Stimulated activated CD4-positive, alpha-beta T cell treated with anti-CD3 and anti-CD28 coated beads, Interleukin-15, amount 100 ng/mL, for 1 hour (primary cell): ENCODE data around the gene CADPS2.

Experiments
- DNase-seq, 2 donors: peaks; one replicate each; pipeline ENCODE4 v3.0.0-alpha.2; 2020; ENCODE audit warnings: low read depth in 1 of 2, low spot score in 1 of 2

CADPS2 gene

DNA sequence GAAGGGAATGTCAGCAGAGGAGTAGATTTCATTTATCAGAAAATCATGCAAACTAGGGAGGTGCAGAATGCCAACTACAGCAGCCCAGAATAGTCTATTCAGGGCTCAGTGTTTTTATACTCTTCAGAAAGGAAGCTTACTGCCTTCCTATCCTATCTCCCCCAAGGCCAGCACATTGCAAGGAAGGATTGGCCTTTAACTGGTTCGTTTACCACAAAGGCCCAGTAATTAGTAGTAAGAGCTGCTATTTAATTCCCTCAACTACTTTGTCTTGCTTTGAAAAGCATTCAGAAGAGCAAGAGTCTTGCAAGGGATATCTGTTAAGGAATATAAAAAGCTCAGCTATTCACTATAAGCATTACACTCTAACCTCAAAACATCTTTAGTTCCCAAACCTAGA lies 97.1 kb downstream of the CADPS2 start:
- no peak for DNase-seq

DNA sequence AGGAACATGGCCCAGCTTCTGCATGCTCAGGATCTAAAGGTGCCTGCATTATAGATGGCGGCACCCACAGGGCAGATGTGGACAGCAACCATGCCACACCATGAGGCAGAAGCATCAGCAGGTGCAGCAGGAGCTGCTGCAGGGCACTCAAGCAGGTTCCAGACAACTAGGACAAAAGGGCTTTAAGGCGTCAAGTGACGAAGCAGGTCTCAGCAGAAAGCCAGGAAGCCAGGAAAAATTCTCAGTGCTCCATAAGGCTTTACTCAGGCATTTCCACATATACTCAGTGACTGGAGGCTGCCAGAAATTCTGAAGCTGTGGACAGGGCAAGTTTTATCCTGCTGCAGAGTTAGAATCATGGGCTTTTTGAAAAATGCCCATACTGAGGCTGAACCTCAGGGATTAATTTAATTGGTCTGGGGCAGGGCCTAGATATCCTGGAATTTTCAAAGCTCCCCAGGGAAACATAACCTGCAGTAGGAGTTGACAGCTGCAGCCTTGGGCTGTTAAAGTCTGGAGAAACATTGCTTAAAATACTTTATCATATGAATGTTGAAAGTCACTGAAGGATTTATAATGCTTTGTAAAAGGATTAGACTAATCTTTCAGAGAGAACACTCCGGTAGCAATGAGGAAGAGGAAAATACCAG lies 115.4 kb downstream of the CADPS2 start:
- no peak for DNase-seq

DNA sequence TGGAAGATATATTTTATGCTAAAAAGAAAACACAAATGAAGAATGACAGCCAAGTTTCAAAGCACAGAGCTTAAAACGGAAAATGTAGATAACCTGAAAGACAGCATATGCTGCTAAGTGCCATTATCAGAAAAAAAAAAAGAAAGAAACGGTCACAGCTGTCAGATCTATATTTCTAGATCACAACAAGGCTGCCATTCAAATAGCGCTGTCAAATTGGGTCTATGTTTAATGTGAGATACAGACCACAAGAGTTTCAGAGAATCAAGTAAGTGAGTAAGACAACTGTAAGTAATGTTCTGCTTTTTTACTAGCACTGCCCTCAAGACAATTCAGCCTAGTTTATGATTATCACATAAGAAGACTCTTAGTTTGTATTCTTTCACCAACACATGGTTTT lies 117.4 kb downstream of the CADPS2 start:
- DNase-seq: no peak

DNA sequence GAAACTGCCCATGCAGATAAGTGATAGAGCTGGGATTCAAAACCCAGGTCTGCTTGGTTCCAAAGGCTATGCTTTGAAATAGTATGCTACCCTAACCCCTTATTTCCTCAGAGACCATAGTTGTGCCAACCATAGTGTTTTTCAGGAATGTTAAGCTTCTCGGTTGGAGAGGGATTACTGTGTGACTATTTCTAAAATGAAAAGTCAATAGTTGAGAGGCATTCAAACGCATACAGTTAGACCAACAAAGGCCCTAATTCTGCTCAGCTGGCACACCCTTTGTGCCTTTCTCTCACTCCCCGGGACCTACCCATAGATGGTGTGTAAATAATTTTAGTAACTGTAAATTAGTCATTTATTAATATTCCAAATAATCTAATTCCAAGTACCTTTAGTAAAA lies 118.9 kb downstream of the CADPS2 start:
- DNase-seq: no peak

DNA sequence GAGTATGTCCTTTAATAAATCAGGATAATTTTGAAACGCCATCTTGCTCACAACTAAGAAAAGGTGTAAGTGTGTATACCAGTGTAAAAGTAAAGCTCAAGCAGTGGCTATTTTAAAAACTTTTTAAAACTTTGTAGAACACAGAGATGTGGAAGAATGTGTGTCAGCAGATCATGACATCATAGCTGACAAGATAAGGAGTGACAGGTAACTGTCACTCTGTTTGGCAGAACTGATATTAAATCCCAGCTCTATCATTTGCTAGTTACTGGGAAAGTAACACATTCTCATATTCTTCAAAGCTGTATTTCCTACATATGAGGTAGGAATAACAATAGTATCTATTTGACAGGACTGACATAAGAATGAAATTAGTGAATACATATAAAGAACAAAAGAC lies 119.7 kb downstream of the CADPS2 start:
- no peak for DNase-seq

DNA sequence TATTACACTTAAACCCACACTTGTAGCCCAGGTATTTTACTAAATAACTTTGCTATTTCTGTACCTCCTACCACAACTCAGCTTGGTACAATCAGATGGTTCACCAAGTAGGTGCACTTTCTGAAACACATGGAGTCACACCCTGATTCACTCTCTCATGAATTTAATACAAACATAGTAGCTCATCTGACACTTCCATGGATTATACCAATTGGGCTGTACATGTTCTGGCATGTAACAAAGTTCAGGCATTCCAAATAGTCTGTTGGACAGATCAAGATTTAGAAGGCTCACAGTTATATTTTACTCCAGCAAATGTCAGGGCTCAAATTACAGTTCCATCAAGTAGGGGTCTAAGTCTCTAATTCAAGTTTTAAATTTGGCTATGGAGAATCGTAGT lies 121.4 kb downstream of the CADPS2 start:
- no peak for DNase-seq

- DNase-seq: no peak
Observed at GRCh38 chr7:122764020-122764419, 122.2 kb downstream of the CADPS2 start.

- DNase-seq: no peak
Observed at GRCh38 chr7:122762071-122762470, 124.2 kb downstream of the CADPS2 start.

DNA sequence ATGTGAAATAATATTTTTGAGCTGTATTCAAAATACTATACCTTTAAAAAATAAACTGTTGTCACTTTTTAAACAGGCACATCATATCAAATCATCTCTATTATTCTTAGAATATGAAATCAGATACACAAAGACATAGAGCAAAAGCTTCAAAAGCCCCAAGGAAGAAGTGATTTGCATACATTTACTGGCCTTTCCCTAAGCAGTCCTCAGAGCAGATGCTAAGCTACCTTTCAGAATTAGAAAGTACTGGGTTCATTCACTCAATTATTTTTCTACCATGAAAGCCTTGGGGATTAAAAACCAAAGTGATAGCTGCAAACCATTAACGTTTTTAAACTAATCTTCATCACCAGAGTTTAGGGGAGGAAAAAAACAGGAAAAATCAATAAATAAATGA lies 127.8 kb downstream of the CADPS2 start:
- DNase-seq: no peak

DNA sequence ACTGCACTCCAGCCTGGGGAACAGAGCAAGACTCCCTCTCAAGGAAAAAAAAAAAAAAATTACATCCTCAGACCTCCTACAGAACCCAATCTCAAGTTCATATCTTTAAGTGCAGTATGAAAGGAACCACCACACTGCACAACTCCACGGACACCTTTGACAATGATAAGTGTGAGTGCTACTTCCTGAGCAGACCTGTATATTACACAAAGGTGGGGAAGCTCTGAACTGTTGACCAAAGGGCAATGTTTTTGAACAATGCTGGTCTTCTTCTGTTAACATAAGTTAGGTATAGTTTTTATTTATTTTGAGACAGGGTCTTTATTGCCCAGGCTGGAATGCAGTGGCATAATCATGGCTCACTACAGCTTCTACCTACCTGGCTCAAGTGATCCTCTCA lies 129.4 kb downstream of the CADPS2 start:
- no peak for DNase-seq

- DNase-seq: no peak
Observed at GRCh38 chr7:122755696-122756095, 130.6 kb downstream of the CADPS2 start.

DNA sequence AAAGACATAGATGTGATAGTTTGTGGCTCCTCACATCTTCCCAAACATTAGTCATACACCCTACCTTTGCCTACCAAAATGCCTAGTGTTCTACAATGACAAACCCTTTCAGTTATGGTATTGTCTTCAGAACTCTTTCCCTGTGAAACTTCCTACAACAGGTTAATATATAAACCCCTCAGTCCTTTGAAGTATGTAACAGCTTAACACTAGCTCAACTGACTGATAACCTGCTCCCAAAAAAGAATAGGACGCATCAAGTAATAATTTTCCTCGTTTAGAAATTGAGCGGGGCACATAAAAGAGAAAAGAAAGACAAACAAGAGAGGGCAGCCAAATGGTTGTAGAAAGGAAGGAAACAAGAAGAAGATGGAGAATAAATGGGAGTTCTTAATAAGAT lies 133.7 kb downstream of the CADPS2 start:
- DNase-seq: no peak

- DNase-seq: no peak
Observed at GRCh38 chr7:122750389-122750788, 135.9 kb downstream of the CADPS2 start.

GRCh38 chr7:122748195-122748594 lies 138.1 kb downstream of the CADPS2 start:
- no peak for DNase-seq

- no peak for DNase-seq
Observed at GRCh38 chr7:122746948-122747347, 139.3 kb downstream of the CADPS2 start.

DNA sequence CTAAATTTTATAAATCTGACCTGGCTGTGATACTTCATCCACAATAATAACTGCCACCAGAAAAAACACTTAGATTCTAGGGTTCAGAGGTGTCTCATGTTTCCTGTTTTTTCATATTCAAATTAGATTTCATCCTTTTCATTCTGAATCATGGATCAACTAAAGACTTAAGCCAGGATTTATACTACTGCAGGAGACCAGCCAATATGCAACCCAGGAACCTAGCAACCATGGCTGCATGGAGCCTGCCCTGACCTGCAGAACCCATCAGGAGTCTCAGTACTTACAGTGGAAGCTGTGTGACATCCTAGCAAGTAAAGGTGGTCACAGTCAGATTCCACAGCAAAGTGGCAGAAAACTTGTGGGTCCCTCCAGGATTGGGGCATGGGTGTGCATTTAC lies 143.0 kb downstream of the CADPS2 start:
- no peak for DNase-seq

DNA sequence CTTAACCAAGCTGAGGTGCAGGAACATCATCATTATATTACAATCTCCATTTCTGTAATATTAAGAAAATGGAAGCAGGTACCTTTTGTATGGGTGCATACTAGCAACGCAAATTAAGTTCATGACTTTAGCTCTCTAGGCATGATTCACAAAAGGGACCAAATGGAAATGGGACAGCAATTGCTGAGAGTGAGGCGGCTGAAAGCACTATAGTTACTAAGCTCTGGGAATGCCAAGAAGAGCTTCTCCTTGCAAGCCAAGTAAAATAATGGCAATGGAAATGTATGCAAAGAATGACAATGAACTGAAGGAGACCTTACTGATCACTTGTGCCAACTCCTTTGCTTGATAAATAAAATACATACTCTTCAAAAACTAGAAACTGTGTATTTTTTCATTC lies 147.3 kb downstream of the CADPS2 start:
- DNase-seq: no peak

DNA sequence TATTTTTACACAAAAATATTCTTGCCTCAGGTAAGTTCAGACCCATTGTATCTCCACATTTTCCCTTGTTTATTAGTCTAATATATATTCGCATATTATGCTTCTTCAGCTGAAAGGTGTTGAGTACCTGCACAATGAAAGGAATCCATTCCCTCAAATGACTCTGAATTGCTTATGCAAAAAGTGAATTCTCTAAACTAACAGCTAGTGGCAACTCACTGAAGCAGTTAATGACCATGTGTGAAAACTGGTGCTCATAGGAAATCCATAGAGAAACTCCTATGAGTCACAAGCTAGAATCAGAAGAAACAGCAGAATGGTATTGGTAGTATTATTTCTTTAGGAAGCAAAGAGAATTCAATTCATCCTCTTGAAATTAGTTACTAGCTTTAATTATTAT lies 150.1 kb downstream of the CADPS2 start:
- DNase-seq: no peak

GRCh38 chr7:122727759-122728158 lies 158.5 kb downstream of the CADPS2 start:
- DNase-seq: no peak

- no peak for DNase-seq
Observed at GRCh38 chr7:122727354-122727753, 158.9 kb downstream of the CADPS2 start.

DNA sequence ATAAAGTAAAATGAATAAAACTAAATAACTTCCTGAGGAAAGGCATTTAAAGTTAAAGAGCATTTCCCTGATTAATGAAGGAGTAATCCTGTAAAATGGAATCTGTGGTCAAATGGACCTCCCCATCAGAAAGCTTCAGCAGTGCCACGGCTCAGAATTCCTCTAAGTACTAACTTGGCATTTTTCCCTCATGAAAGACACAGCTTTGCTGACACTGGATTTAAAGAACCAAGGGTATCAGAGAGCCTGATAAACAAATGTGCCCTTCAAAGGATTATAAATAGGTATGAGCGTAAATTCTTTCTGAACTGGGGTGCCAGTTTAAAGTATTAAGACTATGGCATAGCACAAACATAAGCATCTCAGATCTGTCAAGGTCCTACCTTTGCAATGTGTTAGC lies 159.4 kb downstream of the CADPS2 start:
- DNase-seq: no peak

DNA sequence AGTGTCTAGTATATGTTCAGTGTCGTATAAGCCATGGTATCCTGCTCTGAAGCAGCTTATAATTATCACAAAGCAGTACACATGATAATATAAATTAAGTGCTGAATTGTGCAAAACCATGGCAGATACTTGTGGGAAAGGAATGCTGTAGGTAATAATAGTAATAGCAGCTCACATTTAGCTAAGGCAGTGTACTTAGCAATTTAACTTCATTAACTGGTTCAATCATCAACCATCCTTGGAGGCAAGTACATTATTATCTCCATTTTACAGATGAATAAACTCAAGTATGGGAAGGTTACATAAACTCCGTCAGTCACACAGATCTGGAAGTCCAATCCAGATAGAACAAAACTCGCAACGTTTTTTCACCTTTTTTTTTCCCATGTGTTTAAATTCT lies 161.9 kb downstream of the CADPS2 start:
- no peak for DNase-seq

GRCh38 chr7:122719010-122719578 lies 167.2 kb downstream of the CADPS2 start:
- no peak for DNase-seq
